Brain microvascular endothelial cell (primary cell): ENCODE measurements around the gene OR56A1.

Experiments used
- DNase-seq: peaks from one replicate; pipeline ENCODE4 v3.0.0-alpha.2; 2020
- H3K27ac ChIP-seq: fragments of 250-450 bp; sonication (Bioruptor Pico); 2 replicates; pipeline ENCODE4 v1.5.1; 2020; ENCODE audit warnings: mild to moderate bottlenecking, moderate library complexity
- H3K27me3 ChIP-seq: fragments of 250-450 bp; sonication (Bioruptor Pico); replicated peaks from 2 replicates; pipeline ENCODE4 v1.5.1; 2020; ENCODE audit warnings: mild to moderate bottlenecking
- H3K36me3 ChIP-seq: fragments of 250-450 bp; sonication (Bioruptor Pico); replicated peaks from 2 replicates; pipeline ENCODE4 v1.5.1; 2020; ENCODE audit warnings: mild to moderate bottlenecking
- H3K4me3 ChIP-seq: 2 replicates; pipeline ENCODE4 v1.5.1; 2011; ENCODE audit warnings: low read depth, mild to moderate bottlenecking, control low read depth, low read length, moderate library complexity
- CTCF ChIP-seq: IDR thresholded peaks from 2 replicates; pipeline ENCODE4 v1.5.1; 2011; ENCODE audit warnings: low read depth, mild to moderate bottlenecking, moderate library complexity, low read length, control low read depth, inconsistent platforms; ENCODE audit errors: missing control alignments
- in situ Hi-C: cut with HindIII; loops from 2 replicates; pipeline ENCODE4 v1.10.0; 2017; ENCODE audit warnings: low sequenced_read_pairs, low pct_ligation_motif_present

OR56A1 gene

GRCh38 chr11:6062691-6063358, 32.3 kb upstream of the OR56A1 start:
- TF ChIP-seq CTCF, result no peak
- in situ Hi-C loops, result no loop called here
- H3K27me3 ChIP-seq, result no peaks in the 10 kb centered on the region

GRCh38 chr11:6061475-6061874, 30.9 kb upstream of the OR56A1 start:
- Histone ChIP-seq H3K36me3 (no peaks in the 10 kb centered on the region), H3K27me3 (no peaks in the 10 kb centered on the region), H3K27ac (no peak overlapping the region), H3K4me3 (no peak overlapping the region)
- DNase-seq, result no peak
- TF ChIP-seq CTCF, result no peak
- in situ Hi-C loops, result no loop called here

More at GRCh38 chr11:6062691-6063358, 32.3 kb upstream of the OR56A1 start:
- Histone ChIP-seq H3K27ac (no peak overlapping the region), H3K4me3 (no peak overlapping the region), H3K36me3 (no peaks in the 10 kb centered on the region)
- no peak for DNase-seq

- no peak for TF ChIP-seq CTCF
- Histone ChIP-seq H3K27ac (no peak overlapping the region), H3K36me3 (no peaks in the 10 kb centered on the region), H3K27me3 (no peaks in the 10 kb centered on the region), H3K4me3 (no peak overlapping the region)
- DNase-seq, result no peak
- in situ Hi-C loops, result no loop called here
Observed at GRCh38 chr11:6057452-6057851, 26.9 kb upstream of the OR56A1 start.

- H3K36me3 ChIP-seq, result no peaks in the 10 kb centered on the region
- TF ChIP-seq CTCF, result no peak
- no peaks in the 10 kb centered on the region for H3K27me3 ChIP-seq
- no peak overlapping the region for H3K27ac ChIP-seq
- in situ Hi-C loops, result no loop called here
- DNase-seq, result no peak
- H3K4me3 ChIP-seq, result no peak overlapping the region
Observed at GRCh38 chr11:6055569-6055968, 25.0 kb upstream of the OR56A1 start.

- Histone ChIP-seq H3K4me3 (no peak overlapping the region), H3K27me3 (no peaks in the 10 kb centered on the region), H3K36me3 (no peaks in the 10 kb centered on the region), H3K27ac (no peak overlapping the region)
- DNase-seq, result no peak
- no peak for TF ChIP-seq CTCF
- in situ Hi-C loops, result no loop called here
Observed at GRCh38 chr11:6052374-6052773, 21.8 kb upstream of the OR56A1 start.

GRCh38 chr11:6040874-6041273, 10.3 kb upstream of the OR56A1 start:
- Histone ChIP-seq H3K27me3 (no peaks in the 10 kb centered on the region), H3K27ac (no peak overlapping the region), H3K4me3 (no peak overlapping the region), H3K36me3 (no peaks in the 10 kb centered on the region)
- no peak for DNase-seq
- TF ChIP-seq CTCF, result no peak
- in situ Hi-C loops, result no loop called here
